ENCODE data around the gene EIPR1.
"Not testable (repeated sequence)": the region's sequence is repeated elsewhere in the genome, so short reads cannot be mapped to it uniquely, and the experiment has no call there.

EIPR1 gene

GRCh38 chr2:3379647-3380534, 2.3 kb upstream of the EIPR1 start, which contains the start of gene TRAPPC12:
TSS of gene TRAPPC12 (plus strand) at chr2:3379694. CDS start at chr2:3387624, 7,930 bp downstream.
- H3K4me3 ChIP-seq (ENCODE audit: low read length) = peak within 1 kb of the TSS; percentile 94
- peak; percentile 94 for DNase-seq (ENCODE audit: low read depth)
- TF ChIP-seq CTCF (IDR thresholded peaks at IDR 0.05; ENCODE audit: insufficient read depth, low read depth, low read length, missing control alignments) = peak; percentile 50

- no peak for DNase-seq (ENCODE audit: low read depth)
- peak overlapping the region; percentile 91 for H3K4me3 ChIP-seq (ENCODE audit: low read length)
- no peak for TF ChIP-seq CTCF (IDR thresholded peaks at IDR 0.05; ENCODE audit: insufficient read depth, low read depth, low read length, missing control alignments)
Measured at GRCh38 chr2:3379339-3379646, 1.7 kb upstream of the EIPR1 start.

GRCh38 chr2:3377279-3377611, 373 bp downstream of the EIPR1 start:
- DNase-seq (ENCODE audit: low read depth) = peak; percentile 47
- TF ChIP-seq CTCF (IDR thresholded peaks at IDR 0.05; ENCODE audit: insufficient read depth, low read depth, low read length, missing control alignments) = no peak

GRCh38 chr2:3376821-3377220, 797 bp downstream of the EIPR1 start:
- no peak for TF ChIP-seq CTCF (IDR thresholded peaks at IDR 0.05; ENCODE audit: insufficient read depth, low read depth, low read length, missing control alignments)
- H3K4me3 ChIP-seq (ENCODE audit: low read length) = peak overlapping the region; percentile 94
- no peak for DNase-seq (ENCODE audit: low read depth)

More at GRCh38 chr2:3377279-3377611, 373 bp downstream of the EIPR1 start:
- H3K4me3 ChIP-seq (ENCODE audit: low read length) = peak overlapping the region; percentile 94

- H3K4me3 ChIP-seq (ENCODE audit: low read length); DNase-seq (ENCODE audit: low read depth): not testable (repeated sequence)
Measured at GRCh38 chr2:3369340-3370181, 8.1 kb downstream of the EIPR1 start.

GRCh38 chr2:3368261-3368722, 9.3 kb downstream of the EIPR1 start:
- no peak for DNase-seq (ENCODE audit: low read depth)
- no peak overlapping the region for H3K4me3 ChIP-seq (ENCODE audit: low read length)
- TF ChIP-seq CTCF (IDR thresholded peaks at IDR 0.05; ENCODE audit: insufficient read depth, low read depth, low read length, missing control alignments) = no peak

- no peak for DNase-seq (ENCODE audit: low read depth)
- no peak for TF ChIP-seq CTCF (IDR thresholded peaks at IDR 0.05; ENCODE audit: insufficient read depth, low read depth, low read length, missing control alignments)
- no peak overlapping the region for H3K4me3 ChIP-seq (ENCODE audit: low read length)
Measured at GRCh38 chr2:3365219-3365618, 12.4 kb downstream of the EIPR1 start.

Data from epithelial cell of esophagus (primary cell).